Bronchial epithelial cell (primary cell): ENCODE measurements around the gene ITGA1. TPM values are rescaled to one million over a fixed set of nuclear protein-coding genes. Genes with fewer than 3 reads are reported as not detected.
"Not testable (repeated sequence)": the region's sequence is repeated elsewhere in the genome, so short reads cannot be mapped to it uniquely, and the experiment has no call there.

Experiments used
- DNase-seq: peaks from one replicate; pipeline ENCODE4 v3.0.0-alpha.2; 2010; ENCODE audit warnings: low read depth
- FAIRE-seq: peaks from 2 replicates; lab custom pipeline; 2011; peaks lifted over from hg19 to GRCh38; lab: Jason Lieb, UNC
- H3K27me3 ChIP-seq: 2 replicates; pipeline ENCODE4 v1.5.1; 2011; ENCODE audit warnings: low read length; ENCODE audit not compliant: control insufficient read depth, insufficient read depth
- H3K36me3 ChIP-seq: 2 replicates; pipeline ENCODE4 v1.5.1; 2011; ENCODE audit warnings: low read length; ENCODE audit not compliant: control insufficient read depth, insufficient read depth
- H3K4me3 ChIP-seq: 2 replicates; pipeline ENCODE4 v1.5.1; 2011; ENCODE audit warnings: mild to moderate bottlenecking, low read depth, low read length, control low read depth
- total RNA-seq: library from RNA; depleted of rRNA; stranded (reverse); fragments of >200 nt; gene quantifications from 2 replicates; pipeline ENCODE4 v1.2.1, GENCODE V29; 2014
- TF ChIP-seq, protein P1 (sequence below): IDR thresholded peaks from 2 replicates; pipeline ENCODE4 v1.5.1; 2011; ENCODE audit warnings: mild to moderate bottlenecking, moderate library complexity, low read length, control low read depth, inconsistent platforms; ENCODE audit not compliant: insufficient read depth, severe bottlenecking

The ITGA1 gene
- total RNA-seq: 2.0 and 3.7 TPM in 2 replicates

DNA sequence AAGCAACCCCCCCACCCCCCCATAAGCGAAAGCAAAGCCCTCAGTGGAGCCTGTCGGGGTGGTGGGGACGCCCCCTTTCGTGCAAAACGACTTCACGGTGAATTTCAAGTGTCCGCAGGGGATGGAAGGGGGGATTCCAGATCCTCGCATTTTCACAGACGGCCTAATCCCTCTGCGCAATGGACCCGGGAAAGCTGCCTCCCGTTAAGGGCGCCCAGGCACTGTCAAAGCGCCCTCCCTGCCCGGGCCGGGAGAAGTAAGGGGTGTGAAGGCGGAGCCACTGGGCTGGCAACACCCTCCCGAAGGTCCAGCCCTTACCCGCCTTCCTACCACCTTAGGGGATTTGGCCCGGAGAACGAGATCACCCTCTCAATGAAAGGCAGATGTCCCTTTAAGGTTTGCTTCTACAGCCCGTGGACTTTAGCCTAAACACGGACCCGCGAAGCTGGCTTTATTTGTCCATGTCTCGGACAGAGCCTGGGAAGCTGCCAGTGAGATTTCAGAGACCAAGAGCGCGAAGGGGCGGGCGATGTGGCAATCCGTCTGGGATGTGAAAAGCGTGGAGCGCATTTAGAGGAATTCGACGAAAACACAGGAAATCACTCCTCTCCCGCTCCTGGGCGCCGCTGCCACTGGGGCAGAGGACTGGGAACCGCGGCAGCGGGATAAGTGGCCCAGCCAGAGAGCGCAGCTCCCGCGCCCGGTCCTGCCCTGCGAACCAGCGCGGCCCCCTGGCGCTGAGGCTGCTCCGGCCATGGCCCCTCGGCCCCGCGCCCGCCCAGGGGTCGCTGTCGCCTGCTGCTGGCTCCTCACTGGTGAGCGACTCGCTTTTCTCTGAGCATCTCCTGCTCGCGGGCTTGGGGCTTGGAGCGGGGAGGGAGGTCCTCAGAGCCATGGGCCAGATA lies at the start of gene ITGA1, which contains the start of gene PELO:
Gene ITGA1 (plus strand): TSS at position 317 of the 905 bp plus-strand sequence. CDS start 438 bp downstream, at position 755.
Gene PELO (plus strand): TSS at position 317 of the 905 bp plus-strand sequence. CDS start 12,479 bp downstream, outside the sequence.
- DNase-seq: peak; percentile 59
- H3K27me3 ChIP-seq: no peaks in the 10 kb centered on the region
- TF ChIP-seq, protein P1, sequence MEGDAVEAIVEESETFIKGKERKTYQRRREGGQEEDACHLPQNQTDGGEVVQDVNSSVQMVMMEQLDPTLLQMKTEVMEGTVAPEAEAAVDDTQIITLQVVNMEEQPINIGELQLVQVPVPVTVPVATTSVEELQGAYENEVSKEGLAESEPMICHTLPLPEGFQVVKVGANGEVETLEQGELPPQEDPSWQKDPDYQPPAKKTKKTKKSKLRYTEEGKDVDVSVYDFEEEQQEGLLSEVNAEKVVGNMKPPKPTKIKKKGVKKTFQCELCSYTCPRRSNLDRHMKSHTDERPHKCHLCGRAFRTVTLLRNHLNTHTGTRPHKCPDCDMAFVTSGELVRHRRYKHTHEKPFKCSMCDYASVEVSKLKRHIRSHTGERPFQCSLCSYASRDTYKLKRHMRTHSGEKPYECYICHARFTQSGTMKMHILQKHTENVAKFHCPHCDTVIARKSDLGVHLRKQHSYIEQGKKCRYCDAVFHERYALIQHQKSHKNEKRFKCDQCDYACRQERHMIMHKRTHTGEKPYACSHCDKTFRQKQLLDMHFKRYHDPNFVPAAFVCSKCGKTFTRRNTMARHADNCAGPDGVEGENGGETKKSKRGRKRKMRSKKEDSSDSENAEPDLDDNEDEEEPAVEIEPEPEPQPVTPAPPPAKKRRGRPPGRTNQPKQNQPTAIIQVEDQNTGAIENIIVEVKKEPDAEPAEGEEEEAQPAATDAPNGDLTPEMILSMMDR: no peak
- FAIRE-seq: no peak
- H3K4me3 ChIP-seq: peak within 1 kb of the TSS; percentile 43
- no peaks in the 10 kb centered on the region for H3K36me3 ChIP-seq

DNA sequence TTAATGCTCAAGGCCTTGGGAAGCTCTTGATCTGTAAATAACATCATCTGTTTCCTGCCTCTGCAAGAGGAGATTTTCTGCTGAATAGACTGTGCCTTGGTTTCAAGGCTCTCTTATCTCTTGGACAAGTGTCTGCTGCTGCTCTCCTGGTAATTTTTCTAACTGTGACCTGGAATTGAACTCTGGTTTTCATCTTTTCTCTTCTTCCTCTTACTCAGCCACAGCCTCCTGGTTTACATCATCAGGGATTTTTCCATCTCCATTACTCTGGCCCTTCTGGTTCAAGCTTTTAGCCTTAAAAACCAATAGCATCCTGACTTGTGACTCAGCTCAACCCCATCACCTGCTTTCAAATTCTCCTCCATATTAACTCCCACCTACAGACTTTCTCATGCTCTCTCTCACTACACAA lies 49.6 kb upstream of the ITGA1 start:
- TF ChIP-seq, protein P1: no peak
- H3K36me3 ChIP-seq: no peaks in the 10 kb centered on the region
- no peaks in the 10 kb centered on the region for H3K27me3 ChIP-seq
- DNase-seq: peak; percentile 47
- no peak for FAIRE-seq
- H3K4me3 ChIP-seq: no peak overlapping the region

DNA sequence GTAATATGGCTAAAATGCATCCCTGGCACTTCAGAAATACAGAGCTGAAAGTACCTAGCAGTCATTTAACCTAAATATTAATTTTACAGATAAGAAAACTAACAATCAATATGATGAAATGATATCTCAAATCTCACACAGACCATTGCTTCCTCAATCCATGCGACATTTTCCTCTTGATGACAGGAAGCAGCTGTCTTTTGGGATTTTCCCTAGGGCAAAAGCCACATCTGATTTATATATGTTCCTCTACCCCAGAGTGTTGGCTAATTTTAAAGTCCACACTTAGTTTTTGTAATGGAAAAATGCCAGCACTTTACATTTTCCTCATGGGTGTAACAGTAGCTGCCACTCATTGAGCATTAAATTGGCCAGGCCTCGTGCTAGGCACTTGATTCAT lies 47.7 kb upstream of the ITGA1 start:
- TF ChIP-seq, protein P1: no peak
- DNase-seq (no peak), FAIRE-seq (no peak)
- Histone ChIP-seq H3K27me3 (no peaks in the 10 kb centered on the region), H3K36me3 (no peaks in the 10 kb centered on the region), H3K4me3 (no peak overlapping the region)

DNA sequence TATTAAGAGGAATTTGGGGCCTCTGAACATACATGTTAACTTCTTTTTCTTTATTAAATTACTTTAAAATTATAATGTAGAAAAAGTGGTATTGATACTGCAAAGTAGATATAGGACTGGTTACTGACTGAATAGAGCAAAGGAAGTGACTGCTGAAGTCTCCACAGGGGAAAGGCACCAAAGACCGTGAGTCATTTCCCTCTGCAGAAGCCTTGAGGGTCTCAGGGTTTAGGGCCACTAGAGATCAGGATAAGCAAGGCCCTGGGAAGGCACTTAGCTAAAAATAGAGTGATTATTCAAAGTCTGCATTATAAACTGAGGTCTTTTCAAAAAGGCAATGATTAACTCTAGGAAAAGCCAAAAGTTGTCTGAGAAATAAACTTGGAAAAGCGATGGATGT lies 44.7 kb upstream of the ITGA1 start:
- peak; percentile 7 for FAIRE-seq
- Histone ChIP-seq H3K4me3 (no peak overlapping the region), H3K36me3 (no peaks in the 10 kb centered on the region), H3K27me3 (no peaks in the 10 kb centered on the region)
- TF ChIP-seq, protein P1: no peak
- DNase-seq: no peak

DNA sequence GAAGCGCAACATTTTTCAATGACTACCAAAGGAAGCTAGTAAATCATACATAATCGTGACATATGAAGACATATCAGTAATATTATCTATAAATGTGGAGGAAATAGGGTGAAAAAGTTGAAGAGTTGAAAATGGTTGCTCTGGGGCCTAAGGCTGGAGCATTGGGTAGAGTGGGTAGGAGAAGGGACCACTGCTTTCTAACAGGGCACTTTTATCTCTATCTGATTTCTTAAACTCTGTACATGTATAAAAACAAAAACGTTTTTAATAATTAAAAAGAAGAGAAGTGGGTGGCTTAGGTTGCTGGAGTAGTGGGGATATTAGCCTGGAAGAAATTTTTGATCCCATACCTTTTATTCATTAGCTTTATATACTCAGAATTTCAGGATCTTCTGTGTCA lies 44.2 kb upstream of the ITGA1 start:
- DNase-seq: no peak
- Histone ChIP-seq H3K27me3 (no peaks in the 10 kb centered on the region), H3K36me3 (no peaks in the 10 kb centered on the region), H3K4me3 (no peak overlapping the region)
- TF ChIP-seq, protein P1: no peak
- FAIRE-seq: no peak

DNA sequence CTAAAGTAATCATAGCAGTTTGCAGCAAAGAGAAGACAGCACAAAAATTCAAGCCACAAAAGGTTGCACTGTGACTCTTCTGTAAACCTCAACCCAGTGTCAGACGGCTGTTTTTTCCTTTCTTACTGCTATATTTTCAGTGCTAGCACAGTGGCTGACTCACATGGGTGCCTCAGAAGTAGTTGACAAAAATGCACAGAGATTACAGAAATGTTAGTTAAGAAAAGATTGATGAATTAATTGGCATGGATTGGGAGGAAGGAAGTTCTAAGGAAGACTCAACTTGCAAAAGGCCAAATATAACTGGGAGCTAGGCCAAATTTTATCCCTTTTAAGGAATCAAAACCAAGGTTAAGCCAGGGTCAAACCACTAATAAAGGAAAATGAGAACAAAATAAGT lies 43.7 kb upstream of the ITGA1 start:
- TF ChIP-seq, protein P1: no peak
- no peaks in the 10 kb centered on the region for H3K27me3 ChIP-seq
- H3K4me3 ChIP-seq: no peak overlapping the region
- H3K36me3 ChIP-seq: no peaks in the 10 kb centered on the region
- FAIRE-seq: no peak
- no peak for DNase-seq

DNA sequence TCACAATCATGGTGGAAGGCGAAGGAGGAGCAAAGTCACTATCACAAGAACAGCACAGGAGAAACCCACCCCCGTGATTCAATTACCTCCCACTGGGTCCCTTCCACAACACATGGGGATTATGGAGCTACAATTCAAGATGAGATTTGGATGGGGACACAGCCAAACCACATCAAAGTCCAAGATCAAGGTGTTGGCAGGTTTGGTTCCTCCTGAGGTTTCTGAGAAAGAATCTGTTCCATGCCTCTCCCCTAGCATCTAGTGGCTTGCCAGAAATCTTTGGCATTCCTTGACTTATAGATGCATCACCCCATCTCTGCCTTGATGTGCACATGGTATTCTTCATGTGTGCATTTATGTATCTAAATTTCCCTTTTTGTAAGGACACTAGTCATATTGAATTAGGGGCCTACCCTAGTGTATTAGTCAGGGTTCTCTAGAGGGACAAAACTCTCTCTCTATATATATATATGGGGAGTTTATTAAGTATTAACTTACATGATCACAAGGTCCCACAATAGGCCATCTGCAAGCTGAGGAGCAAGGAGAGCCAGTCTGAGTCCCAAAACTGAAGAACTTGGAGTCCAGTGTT lies 42.8 kb upstream of the ITGA1 start:
- not testable (repeated sequence) for FAIRE-seq, H3K4me3 ChIP-seq, H3K27me3 ChIP-seq, H3K36me3 ChIP-seq, DNase-seq
